PC-3 (cell line): ENCODE results near the gene IGFALS.

Experiments used
- EZH2 ChIP-seq: fragments of 300-600 bp; sonication (generic); IDR thresholded peaks from one replicate; pipeline ENCODE4 v1.6.1; 2017; ENCODE audit warnings: antibody characterized with exemption, mild to moderate bottlenecking, low read length; ENCODE audit not compliant: unreplicated experiment
- EZH2phosphoT487 ChIP-seq: fragments of 300-600 bp; sonication (generic); IDR thresholded peaks from 2 replicates; pipeline ENCODE4 v1.6.1; 2018; ENCODE audit warnings: mild to moderate bottlenecking, antibody characterized with exemption, low read length, borderline replicate concordance
- TF ChIP-seq, protein P1 (sequence below): fragments of 300-600 bp; sonication (generic); conservative IDR thresholded peaks from 2 replicates; pipeline ENCODE4 v1.5.1; 2017; ENCODE audit warnings: antibody characterized with exemption, low read depth, mild to moderate bottlenecking, low read length

DNA sequence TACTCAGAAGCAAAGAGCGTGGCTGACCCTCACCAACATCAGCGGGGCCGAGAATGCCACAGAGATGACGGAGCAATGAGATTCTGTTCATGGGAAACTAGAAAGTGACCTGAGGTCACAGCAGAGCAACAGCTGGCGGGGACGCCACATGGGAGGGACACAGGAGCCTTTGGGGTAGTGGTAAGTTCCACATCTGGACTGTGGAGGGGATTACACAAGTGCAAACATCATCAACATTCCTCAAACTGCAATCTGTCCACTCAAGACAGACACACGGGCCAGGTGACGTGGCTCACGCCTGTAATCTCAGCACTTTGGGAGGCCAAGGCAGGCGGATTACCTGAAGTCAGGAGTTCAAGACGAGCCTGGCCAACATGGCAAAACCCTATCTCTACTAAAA lies 22.0 kb upstream of the IGFALS start:
- TF ChIP-seq, protein P1, sequence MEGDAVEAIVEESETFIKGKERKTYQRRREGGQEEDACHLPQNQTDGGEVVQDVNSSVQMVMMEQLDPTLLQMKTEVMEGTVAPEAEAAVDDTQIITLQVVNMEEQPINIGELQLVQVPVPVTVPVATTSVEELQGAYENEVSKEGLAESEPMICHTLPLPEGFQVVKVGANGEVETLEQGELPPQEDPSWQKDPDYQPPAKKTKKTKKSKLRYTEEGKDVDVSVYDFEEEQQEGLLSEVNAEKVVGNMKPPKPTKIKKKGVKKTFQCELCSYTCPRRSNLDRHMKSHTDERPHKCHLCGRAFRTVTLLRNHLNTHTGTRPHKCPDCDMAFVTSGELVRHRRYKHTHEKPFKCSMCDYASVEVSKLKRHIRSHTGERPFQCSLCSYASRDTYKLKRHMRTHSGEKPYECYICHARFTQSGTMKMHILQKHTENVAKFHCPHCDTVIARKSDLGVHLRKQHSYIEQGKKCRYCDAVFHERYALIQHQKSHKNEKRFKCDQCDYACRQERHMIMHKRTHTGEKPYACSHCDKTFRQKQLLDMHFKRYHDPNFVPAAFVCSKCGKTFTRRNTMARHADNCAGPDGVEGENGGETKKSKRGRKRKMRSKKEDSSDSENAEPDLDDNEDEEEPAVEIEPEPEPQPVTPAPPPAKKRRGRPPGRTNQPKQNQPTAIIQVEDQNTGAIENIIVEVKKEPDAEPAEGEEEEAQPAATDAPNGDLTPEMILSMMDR, result no peak
- no peak for TF ChIP-seq EZH2
- TF ChIP-seq EZH2phosphoT487, result no peak
